ENCODE results near the gene SGK1. TPM values are rescaled to one million over a fixed set of nuclear protein-coding genes. Genes with fewer than 3 reads are reported as not detected.

Gene SGK1
- total RNA-seq, 4 donors from 2014 or later = 172 to 1,533 (median 978) TPM

- Histone ChIP-seq H3K27me3 (no peaks in the 10 kb centered on the region), H3K36me3 (no peaks in the 10 kb centered on the region), H3K4me1 (no peaks in the 10 kb centered on the region), H3K4me3 (no peak overlapping the region), H3K27ac (no peak overlapping the region), H3K9me3 (no peaks in the 10 kb centered on the region)
- DNase-seq = no peak
- TF ChIP-seq CTCF (IDR thresholded peaks at IDR 0.05) (no peak), POLR2A (IDR thresholded peaks at IDR 0.05) (no peak)
These were observed 63.8 kb downstream of the SGK1 start for GRCh38 chr6:134254118-134254517.

- H3K9me3 ChIP-seq = no peaks in the 10 kb centered on the region
- TF ChIP-seq CTCF (IDR thresholded peaks at IDR 0.05) = no peak
- TF ChIP-seq POLR2A (IDR thresholded peaks at IDR 0.05) = no peak
- H3K27me3 ChIP-seq = no peaks in the 10 kb centered on the region
- H3K4me3 ChIP-seq = no peak overlapping the region
- DNase-seq = no peak
- no peaks in the 10 kb centered on the region for H3K4me1 ChIP-seq
- H3K27ac ChIP-seq = no peak overlapping the region
- H3K36me3 ChIP-seq = no peaks in the 10 kb centered on the region
These were observed 64.2 kb downstream of the SGK1 start for GRCh38 chr6:134253681-134254080.

GRCh38 chr6:134251320-134251719, 66.6 kb downstream of the SGK1 start:
- Histone ChIP-seq H3K4me3 (no peak overlapping the region), H3K36me3 (no peaks in the 10 kb centered on the region), H3K4me1 (peaks cover 0 to 12% (median 4%) of the 10 kb centered on the region in 4 donors), H3K27me3 (no peaks in the 10 kb centered on the region), H3K9me3 (no peaks in the 10 kb centered on the region), H3K27ac (no peak overlapping the region)
- TF ChIP-seq CTCF (IDR thresholded peaks at IDR 0.05) (no peak), POLR2A (IDR thresholded peaks at IDR 0.05) (no peak)
- no peak for DNase-seq

- DNase-seq = no peak
- Histone ChIP-seq H3K27ac (no peak overlapping the region), H3K4me1 (peaks cover 0 to 12% (median 4%) of the 10 kb centered on the region in 4 donors), H3K36me3 (no peaks in the 10 kb centered on the region), H3K9me3 (no peaks in the 10 kb centered on the region), H3K27me3 (no peaks in the 10 kb centered on the region), H3K4me3 (no peak overlapping the region)
- TF ChIP-seq POLR2A (IDR thresholded peaks at IDR 0.05) = no peak
These were observed 67.1 kb downstream of the SGK1 start for GRCh38 chr6:134250776-134251175.

GRCh38 chr6:134249759-134250602, 67.9 kb downstream of the SGK1 start:
- H3K27me3 ChIP-seq = no peaks in the 10 kb centered on the region
- no peaks in the 10 kb centered on the region for H3K9me3 ChIP-seq
- H3K27ac ChIP-seq = no peak overlapping the region
- H3K4me3 ChIP-seq = no peak overlapping the region
- H3K36me3 ChIP-seq = no peaks in the 10 kb centered on the region
- no peak for DNase-seq
- TF ChIP-seq POLR2A (IDR thresholded peaks at IDR 0.05) (no peak), CTCF (IDR thresholded peaks at IDR 0.05) (no peak)
- H3K4me1 ChIP-seq = peaks cover 0 to 12% (median 4%) of the 10 kb centered on the region in 4 donors

GRCh38 chr6:134249239-134249758, 68.6 kb downstream of the SGK1 start:
- no peak for DNase-seq
- Histone ChIP-seq H3K36me3 (no peaks in the 10 kb centered on the region), H3K9me3 (no peaks in the 10 kb centered on the region), H3K27me3 (no peaks in the 10 kb centered on the region), H3K27ac (no peak overlapping the region), H3K4me3 (no peak overlapping the region), H3K4me1 (peaks cover 0 to 12% (median 4%) of the 10 kb centered on the region in 4 donors)
- TF ChIP-seq POLR2A (IDR thresholded peaks at IDR 0.05) = no peak
- no peak for TF ChIP-seq CTCF (IDR thresholded peaks at IDR 0.05)

Data from Peyer's patch (tissue), 4 donors.